GM18526 (cell line): ENCODE data around the gene LRBA.

ENCODE experiments used
- POLR2A ChIP-seq: IDR thresholded peaks from 3 replicates; pipeline ENCODE4 v1.6.1; 2011; ENCODE audit not compliant: insufficient read length; ENCODE audit errors: extremely low read depth

Gene LRBA

GRCh38 chr4:150348079-150348478, 667.0 kb downstream of the LRBA start:
- no peak for TF ChIP-seq POLR2A

DNA sequence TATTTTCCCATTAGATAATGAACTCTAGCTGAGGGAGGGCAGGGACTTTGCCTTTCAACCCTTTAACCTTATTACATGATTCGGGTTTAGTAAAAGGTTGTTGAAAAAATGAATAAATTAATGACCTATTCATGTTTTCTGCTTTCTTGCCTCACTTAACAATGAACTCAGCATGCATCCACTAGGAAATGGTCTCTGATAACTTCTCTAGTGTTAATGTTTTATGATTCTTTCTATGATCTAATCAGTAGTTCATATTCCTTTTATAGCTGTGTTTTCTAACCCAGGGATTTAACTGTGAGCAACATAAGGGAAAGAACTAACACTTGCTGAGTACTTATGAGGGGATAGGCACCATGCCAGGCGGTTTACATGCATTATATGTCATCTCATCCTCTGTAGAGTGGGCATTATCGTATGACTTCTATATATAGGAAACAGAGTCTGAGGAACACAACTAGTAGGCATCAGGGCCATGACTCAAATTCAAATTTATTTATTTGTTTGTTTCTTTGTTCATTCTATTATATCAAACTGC, 669.8 kb downstream of the LRBA start:
- TF ChIP-seq POLR2A: no peak

- TF ChIP-seq POLR2A: no peak
Measured at GRCh38 chr4:150343796-150344195, 671.3 kb downstream of the LRBA start.

DNA sequence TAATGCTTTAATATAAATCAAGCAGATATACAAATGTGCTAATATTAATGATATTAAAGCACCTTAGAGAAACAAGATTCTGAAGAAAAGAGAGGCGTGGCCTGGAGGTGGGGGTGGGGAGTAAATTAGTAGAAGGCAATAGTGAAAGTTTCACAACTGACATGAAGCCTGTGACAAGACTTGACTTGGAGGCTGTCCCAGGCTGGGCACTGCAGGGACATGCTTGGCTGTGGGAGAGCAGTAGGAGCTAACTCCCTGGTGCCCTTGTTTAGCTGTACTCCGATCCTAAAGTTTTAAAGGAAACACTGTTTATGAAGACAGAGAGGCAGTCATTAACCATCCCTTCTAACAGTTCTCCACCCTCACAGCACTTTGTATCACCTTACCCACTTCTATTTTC, 672.1 kb downstream of the LRBA start:
- TF ChIP-seq POLR2A: no peak

- TF ChIP-seq POLR2A: no peak
Measured at GRCh38 chr4:150337734-150338133, 677.4 kb downstream of the LRBA start.

DNA sequence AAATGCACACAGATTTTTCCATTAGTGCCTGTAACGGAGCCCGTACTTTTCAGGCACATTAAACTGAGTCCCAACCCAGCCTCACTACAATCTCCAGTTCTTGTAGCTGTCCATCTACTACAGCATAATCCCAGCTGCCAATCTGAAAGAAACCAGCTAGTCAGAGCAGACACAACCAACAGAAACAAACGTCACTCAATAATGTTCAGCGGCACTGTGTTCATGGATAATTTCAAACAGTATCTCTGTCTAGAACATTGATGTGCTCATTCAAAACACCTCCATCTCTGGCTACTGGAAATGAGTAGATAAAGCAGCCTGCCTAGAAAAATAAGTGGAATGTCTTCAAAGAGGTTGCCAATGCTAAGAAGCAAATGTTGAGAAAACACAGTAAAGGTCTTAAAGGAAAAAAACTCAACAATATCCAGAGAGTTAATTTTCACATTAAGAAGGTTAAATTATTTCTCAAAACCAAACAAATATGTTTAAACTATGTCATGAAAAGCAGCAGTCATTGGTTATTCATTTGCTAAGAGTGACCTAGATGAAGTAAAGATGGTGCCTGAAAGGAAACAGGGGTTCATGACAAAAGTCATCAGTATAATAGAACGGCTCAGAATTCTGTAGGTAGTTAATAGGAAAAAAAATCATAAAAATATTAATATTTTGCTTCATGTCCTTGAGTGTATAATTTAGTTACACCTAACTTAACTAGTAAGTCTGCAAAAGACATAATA, 678.2 kb downstream of the LRBA start:
- TF ChIP-seq POLR2A: no peak

- no peak for TF ChIP-seq POLR2A
Measured at GRCh38 chr4:150332961-150333360, 682.1 kb downstream of the LRBA start.

- no peak for TF ChIP-seq POLR2A
Measured at GRCh38 chr4:150332086-150332485, 683.0 kb downstream of the LRBA start.

DNA sequence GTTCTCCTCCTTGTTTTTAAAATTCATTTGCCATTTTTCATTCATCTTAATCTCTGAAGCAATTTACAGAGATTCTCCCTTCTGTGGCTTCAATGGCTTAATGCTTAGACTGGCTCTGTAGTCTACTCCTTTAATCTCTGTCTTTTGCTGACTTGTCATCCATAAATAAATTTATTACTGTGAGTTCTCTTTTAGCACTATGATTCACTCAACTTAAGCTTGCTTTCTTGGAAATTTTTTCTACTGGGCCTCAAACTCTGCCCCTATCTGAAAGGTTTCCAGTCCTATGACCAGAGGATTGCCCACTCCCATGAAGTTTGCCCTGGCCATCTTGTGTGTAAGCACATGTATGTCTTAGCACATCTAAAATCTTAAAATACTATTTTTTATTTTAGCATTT, 685.7 kb downstream of the LRBA start:
- no peak for TF ChIP-seq POLR2A

DNA sequence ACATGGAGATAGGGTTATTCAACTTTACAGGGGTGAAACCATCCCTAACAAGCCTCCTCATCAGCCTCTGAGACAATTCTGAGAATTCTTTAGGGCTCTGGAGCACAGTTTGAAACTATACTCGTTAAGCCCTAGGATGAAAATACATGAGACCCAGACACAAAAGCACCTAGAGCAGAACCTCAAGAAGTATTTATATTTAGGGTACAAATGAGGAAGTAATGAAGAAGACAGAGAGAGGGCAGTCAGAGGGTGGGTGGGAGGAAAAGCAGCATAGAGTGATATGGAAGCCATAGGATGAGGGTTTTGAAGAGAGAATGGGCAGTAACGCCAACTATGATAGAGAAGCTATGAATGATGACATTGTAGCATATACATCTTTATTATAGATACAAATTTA, 686.6 kb downstream of the LRBA start:
- no peak for TF ChIP-seq POLR2A

DNA sequence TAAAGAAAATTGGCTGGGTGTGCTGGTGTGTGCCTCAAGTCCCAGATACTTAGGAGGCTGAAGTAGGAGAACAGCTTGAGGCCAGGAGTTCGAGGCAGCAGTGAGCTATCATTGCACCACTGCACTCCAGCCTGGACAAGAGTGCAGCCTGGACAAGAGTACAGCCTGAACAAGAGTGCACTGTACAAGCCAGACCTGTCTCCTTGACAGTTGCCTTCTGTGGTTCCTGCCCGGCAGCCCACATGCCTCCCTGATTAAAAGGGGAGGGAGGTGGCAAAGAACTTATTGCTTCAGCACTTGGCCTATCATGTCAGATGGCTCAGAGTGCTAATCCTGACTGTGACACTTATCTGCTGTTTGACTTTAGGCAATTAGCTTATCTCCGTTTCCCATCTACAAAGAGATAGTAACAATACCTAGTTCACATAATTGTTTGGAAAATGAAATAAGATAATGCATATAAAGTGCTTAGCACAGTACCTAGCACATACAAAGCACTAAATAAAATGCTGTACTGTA, 687.8 kb downstream of the LRBA start:
- no peak for TF ChIP-seq POLR2A

GRCh38 chr4:150325872-150326271, 689.2 kb downstream of the LRBA start:
- TF ChIP-seq POLR2A: no peak

- TF ChIP-seq POLR2A: no peak
Measured at GRCh38 chr4:150323406-150324325, 691.4 kb downstream of the LRBA start.

GRCh38 chr4:150322646-150323045, 692.4 kb downstream of the LRBA start:
- TF ChIP-seq POLR2A: no peak

DNA sequence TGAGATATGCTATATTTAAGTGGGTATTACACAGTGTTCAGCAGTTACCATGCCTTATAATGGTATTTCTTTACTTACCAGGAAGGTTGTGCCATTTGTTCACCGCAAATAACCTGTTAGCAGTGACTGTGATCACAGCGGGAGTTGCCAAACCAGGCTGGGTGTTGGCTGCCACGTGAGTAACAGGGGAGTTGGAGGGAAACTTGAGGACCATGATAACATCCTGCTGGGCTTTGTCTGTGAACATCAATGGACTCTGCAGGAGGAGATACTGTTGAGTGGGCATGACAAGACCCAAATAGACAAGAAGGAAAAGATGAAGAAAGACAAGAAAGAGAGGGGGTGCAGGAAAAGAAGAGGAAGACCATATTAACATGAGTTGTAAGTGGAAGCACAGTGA, 694.0 kb downstream of the LRBA start:
- no peak for TF ChIP-seq POLR2A

DNA sequence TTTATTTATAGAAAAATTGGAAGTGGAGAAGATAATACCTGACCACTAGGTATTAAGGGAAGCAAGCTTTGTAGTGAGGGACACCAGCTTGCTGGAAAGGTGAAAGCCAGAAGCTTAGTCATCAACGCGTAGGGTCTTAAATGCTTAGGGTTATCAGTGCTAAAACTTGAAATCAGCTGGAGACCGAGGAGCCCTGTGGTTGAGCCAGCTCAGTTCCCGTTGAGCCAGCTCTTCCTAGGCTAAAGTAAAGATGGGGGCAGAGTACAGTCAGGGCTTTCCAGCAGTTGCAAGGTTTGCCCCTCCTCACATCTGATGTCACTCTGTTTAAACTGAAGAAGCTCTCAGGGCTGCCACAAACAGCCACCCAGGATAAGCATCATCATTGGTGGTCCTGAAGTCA, 696.1 kb downstream of the LRBA start:
- no peak for TF ChIP-seq POLR2A
